Breast epithelium (tissue), 3 donors: Measurements from ENCODE around the gene CENPM.

Experiments used
- POLR2AphosphoS5 ChIP-seq, 3 donors: sonication (generic); formaldehyde crosslinking; IDR thresholded peaks; one replicate each; pipeline ENCODE4 v1.6.1; 2017; ENCODE audit warnings: antibody characterized with exemption in 3 of 3
- TF ChIP-seq, protein P1 (sequence below), 3 donors: fragments of 450-650 bp; IDR thresholded peaks; one replicate each; pipeline ENCODE4 v1.5.1; 2016 to 2017; ENCODE audit warnings: antibody characterized with exemption in 3 of 3, mild to moderate bottlenecking in 3 of 3, moderate library complexity in 3 of 3

DNA sequence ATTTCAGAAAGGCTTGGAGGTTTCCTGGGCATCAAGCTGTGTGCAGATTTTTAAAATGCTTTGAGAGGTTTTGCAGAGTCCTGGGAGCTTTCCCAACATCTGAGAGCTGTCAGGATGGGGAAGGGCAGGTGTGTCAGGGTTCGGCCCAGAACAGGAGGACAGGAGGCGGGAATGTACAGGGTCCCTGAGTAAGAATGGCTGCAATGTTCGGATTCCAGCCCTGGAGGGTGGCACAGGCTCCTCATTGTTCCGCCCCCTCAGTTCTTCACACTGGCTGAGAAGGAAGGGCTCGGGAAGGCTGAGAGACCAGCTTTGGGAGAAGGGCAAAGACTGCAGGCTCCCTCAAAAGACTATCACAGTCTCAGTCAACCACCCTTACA, 17.1 kb upstream of the CENPM start:
- TF ChIP-seq, protein P1, sequence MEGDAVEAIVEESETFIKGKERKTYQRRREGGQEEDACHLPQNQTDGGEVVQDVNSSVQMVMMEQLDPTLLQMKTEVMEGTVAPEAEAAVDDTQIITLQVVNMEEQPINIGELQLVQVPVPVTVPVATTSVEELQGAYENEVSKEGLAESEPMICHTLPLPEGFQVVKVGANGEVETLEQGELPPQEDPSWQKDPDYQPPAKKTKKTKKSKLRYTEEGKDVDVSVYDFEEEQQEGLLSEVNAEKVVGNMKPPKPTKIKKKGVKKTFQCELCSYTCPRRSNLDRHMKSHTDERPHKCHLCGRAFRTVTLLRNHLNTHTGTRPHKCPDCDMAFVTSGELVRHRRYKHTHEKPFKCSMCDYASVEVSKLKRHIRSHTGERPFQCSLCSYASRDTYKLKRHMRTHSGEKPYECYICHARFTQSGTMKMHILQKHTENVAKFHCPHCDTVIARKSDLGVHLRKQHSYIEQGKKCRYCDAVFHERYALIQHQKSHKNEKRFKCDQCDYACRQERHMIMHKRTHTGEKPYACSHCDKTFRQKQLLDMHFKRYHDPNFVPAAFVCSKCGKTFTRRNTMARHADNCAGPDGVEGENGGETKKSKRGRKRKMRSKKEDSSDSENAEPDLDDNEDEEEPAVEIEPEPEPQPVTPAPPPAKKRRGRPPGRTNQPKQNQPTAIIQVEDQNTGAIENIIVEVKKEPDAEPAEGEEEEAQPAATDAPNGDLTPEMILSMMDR (IDR thresholded peaks at IDR 0.05) = no peak
- TF ChIP-seq POLR2AphosphoS5 (IDR thresholded peaks at IDR 0.05) = no peak
